Activated CD4-positive, alpha-beta T cell treated with anti-CD3 and anti-CD28 coated beads for 24 hours (primary cell): ENCODE results near the gene ATP5F1E.
"Not testable (repeated sequence)": the region's sequence is repeated elsewhere in the genome, so short reads cannot be mapped to it uniquely, and the experiment has no call there.

Experiments used
- DNase-seq, 2 donors: peaks; one replicate each; pipeline ENCODE4 v3.0.0-alpha.2; 2020; ENCODE audit warnings: low read depth in 2 of 2

ATP5F1E gene

GRCh38 chr20:59020938-59021551 is 11.1 kb downstream of the ATP5F1E start:
- DNase-seq = no peak

GRCh38 chr20:59019217-59019616 is 12.9 kb downstream of the ATP5F1E start, which contains the start of gene TUBB1:
Gene TUBB1 (plus strand): TSS chr20:59019429. CDS start chr20:59019523, 94 bp downstream.
- DNase-seq = no peak

DNA sequence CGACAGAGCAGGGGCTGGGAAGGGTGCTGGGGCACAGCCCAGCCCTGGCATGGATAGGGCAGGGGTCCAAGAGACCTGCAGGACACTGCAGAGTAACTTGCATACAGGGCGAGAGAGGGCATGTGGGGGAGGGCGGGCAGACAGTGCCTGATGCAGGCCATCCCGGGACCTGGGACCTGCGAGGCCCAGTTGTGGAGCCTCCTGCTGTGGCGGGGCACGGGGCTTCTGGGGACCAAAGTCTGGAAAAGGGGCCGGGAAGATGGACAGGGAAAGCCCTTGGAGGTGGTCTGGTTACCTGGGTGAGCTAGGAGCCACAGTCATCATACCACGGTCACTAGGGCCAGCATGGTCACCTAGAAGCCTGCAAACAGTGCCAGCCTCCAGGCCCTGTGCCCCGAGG is 13.3 kb downstream of the ATP5F1E start:
- DNase-seq = no peak

- no peak for DNase-seq
Observed at GRCh38 chr20:59017493-59018231, 14.5 kb downstream of the ATP5F1E start.

GRCh38 chr20:59016795-59017492 is 15.2 kb downstream of the ATP5F1E start:
- no peak for DNase-seq

GRCh38 chr20:59015812-59016711 is 16.1 kb downstream of the ATP5F1E start:
- DNase-seq = no peak

GRCh38 chr20:59015411-59015810 is 16.7 kb downstream of the ATP5F1E start:
- no peak for DNase-seq

GRCh38 chr20:59014680-59015389 is 17.3 kb downstream of the ATP5F1E start:
- no peak for DNase-seq

GRCh38 chr20:59013959-59014608 is 18.1 kb downstream of the ATP5F1E start:
- no peak for DNase-seq

DNA sequence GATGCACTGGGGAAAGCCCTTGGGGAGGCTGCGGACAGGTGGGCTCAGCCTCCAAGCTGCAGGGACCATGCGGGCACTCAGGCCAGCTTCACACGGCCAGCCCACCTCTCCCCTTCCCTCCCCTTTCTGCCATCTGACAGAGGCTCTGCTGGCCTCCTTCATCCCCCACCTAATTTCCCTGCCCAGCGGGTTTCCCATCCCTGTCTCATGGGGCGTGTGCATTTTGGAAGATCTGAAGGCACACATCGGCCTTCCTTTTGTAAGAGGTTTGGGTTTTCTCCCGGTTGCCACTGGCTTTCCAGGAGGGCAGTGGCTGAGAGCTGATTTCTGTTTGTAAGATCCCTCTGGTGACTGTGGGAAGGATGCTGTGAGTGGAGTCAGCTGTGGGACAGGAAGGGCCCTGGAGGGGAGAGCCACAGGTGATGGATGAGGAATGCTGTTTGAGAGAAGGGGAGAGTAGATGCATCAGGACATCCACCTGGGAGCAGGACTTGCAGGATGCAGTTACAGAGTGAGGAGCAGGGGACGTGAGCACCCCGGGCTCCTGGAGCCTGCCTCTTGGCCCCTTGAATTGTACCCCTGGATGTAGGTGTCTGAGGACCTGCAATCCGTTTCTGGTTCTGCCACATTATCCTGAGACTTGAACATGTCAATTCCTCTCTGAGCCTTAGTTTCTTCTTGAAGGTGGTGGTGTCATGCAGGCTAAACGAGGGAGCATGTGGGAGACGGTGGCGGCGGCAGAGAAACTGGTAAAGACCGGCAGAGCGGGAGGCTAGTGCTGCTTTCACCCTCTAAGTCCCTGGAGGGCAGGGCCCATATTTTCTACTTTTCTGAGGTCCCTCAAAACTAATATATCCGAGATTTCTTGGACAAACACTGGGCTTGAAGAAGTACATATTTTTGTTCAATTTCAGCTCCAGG is 18.8 kb downstream of the ATP5F1E start:
- no peak for DNase-seq

DNA sequence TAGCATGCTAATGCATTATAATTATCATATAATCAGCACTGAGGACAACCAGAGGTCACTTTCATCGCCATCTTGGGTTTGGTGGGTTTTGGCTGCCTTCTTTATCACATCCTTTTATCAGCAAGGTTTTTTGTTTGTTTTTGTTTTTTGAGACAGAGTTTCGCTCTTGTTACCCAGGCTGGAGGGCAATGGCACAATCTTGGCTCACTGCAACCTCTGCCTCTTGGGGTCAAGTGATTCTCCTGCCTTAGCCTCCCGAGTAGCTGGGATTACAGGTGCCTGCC is 20.3 kb downstream of the ATP5F1E start:
- not testable (repeated sequence) for DNase-seq

DNA sequence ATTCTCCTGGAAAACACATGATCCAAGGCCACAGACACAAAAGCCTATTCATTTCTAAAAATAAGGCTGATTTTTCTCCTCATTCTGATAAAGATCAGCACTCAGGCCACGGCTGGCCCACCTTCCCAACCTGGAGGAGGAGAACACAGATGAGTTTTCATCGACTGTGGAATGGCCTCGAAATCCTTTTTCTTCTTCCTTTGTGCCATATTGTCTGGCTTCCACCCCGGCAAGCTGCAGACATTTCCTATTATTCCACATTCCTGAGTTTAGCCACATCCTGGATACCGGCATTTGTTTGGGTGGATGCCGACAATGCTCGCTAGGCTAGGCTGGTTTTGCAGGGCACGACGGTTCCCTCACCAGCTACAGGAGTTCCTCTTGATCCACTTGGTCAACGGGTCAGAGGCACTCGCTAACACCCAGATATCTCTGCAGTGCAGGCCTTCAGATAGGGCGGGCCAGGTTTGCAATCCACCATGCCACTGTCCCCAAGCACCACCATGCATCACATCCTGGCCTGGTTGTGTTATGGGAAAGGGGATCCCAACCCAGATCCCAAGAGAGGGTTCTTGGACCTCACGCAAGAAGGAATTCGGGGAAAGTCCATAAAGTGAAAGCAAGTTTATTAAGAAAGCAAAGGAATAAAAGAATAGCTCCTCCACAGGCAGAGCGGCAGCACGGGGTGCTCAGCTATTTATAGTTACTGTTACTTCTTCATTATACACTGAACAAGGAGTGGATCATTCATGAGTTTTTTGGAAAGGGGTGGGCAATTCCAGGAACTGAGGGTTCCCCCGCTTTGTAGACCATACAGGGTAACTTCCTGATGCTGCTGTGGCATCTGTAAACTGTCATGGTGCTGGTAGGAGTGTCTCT is 20.9 kb downstream of the ATP5F1E start:
- no peak for DNase-seq

DNA sequence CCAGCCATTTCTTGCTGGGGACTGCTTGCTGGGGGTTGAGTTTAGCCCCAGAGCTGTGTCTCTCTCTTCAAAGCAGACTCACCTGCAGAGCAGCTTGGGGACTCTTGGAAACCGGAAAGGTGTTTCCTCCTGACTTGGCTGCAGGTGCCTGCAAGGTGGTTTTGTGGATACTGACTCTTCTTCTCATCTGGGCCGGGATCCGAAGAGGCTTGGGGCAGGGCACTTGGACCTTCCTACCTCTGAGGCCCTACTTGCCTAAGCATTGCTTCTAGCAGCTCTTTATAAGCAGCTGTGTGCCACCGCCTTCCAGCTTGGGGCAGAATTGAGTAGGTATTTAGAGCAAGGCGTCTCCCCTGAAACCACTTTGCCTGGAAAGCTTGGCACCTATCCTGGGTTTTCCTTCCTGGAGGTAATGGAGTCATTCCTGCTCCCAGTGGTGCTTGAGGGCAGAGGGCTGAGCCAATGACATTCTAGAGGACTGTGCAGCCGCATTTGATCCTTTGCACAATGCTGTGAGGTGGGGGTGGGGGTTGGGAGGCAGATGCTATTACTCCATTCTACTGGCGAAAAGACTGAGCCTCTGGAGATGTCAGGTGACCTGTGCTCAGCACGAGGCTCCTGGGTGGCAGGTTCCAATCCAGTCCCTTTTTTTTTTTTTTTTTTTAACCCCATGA is 21.7 kb downstream of the ATP5F1E start:
- DNase-seq = no peak

- no peak for DNase-seq
Observed at GRCh38 chr20:59008715-59009336, 23.3 kb downstream of the ATP5F1E start.

- no peak for DNase-seq
Observed at GRCh38 chr20:59007665-59008511, 24.2 kb downstream of the ATP5F1E start.

- peak in 1 of 2 donors; percentile 38 for DNase-seq
Observed at GRCh38 chr20:59006864-59007664, 25.1 kb downstream of the ATP5F1E start, which contains the start of gene CTSZ. Gene CTSZ (minus strand): TSS chr20:59007254. CDS start chr20:59007128, 126 bp downstream.
